Measurements from ENCODE around the gene GALK2.

DNA sequence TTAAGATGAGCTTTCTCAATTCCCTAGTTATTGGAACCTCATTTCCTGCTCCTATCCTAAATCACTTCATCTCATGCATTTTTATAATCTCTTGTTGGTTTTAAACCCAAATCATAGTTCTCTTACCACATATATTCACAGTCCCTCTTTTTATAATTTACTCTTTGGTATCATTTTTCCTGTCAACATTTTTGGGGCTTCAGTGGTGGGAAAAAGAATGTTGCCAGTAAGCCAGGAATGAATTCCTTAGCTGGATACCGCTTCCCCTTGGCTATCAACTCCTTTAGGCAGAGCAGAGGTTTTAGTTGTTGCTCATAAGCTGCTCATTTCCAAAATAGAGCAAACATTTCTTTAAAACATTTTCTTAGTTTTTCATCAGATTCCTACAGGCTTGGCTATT lies 112.3 kb downstream of the GALK2 start:
- TF ChIP-seq, protein P1, sequence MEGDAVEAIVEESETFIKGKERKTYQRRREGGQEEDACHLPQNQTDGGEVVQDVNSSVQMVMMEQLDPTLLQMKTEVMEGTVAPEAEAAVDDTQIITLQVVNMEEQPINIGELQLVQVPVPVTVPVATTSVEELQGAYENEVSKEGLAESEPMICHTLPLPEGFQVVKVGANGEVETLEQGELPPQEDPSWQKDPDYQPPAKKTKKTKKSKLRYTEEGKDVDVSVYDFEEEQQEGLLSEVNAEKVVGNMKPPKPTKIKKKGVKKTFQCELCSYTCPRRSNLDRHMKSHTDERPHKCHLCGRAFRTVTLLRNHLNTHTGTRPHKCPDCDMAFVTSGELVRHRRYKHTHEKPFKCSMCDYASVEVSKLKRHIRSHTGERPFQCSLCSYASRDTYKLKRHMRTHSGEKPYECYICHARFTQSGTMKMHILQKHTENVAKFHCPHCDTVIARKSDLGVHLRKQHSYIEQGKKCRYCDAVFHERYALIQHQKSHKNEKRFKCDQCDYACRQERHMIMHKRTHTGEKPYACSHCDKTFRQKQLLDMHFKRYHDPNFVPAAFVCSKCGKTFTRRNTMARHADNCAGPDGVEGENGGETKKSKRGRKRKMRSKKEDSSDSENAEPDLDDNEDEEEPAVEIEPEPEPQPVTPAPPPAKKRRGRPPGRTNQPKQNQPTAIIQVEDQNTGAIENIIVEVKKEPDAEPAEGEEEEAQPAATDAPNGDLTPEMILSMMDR (conservative IDR thresholded peaks at IDR 0.05; ENCODE audit: low read depth in 2 of 2): no peak
- TF ChIP-seq CREB1 (CRISPR knock-in tag; IDR thresholded peaks at IDR 0.05; ENCODE audit: low read depth) (no peak), POLR2AphosphoS5 (IDR thresholded peaks at IDR 0.05; ENCODE audit: low read depth) (no peak), EZH2 (IDR thresholded peaks at IDR 0.05; ENCODE audit: low read depth, unreplicated experiment) (no peak), JUNB (IDR thresholded peaks at IDR 0.05; ENCODE audit: unreplicated experiment) (no peak), EZH2phosphoT487 (IDR thresholded peaks at IDR 0.05; ENCODE audit: unreplicated experiment) (no peak), ZNF114 (CRISPR knock-in tag; IDR thresholded peaks at IDR 0.05) (no peak)
- TF ChIP-seq, protein P2, sequence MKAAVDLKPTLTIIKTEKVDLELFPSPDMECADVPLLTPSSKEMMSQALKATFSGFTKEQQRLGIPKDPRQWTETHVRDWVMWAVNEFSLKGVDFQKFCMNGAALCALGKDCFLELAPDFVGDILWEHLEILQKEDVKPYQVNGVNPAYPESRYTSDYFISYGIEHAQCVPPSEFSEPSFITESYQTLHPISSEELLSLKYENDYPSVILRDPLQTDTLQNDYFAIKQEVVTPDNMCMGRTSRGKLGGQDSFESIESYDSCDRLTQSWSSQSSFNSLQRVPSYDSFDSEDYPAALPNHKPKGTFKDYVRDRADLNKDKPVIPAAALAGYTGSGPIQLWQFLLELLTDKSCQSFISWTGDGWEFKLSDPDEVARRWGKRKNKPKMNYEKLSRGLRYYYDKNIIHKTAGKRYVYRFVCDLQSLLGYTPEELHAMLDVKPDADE (IDR thresholded peaks at IDR 0.05): no peak
- TF ChIP-seq, protein P3, sequence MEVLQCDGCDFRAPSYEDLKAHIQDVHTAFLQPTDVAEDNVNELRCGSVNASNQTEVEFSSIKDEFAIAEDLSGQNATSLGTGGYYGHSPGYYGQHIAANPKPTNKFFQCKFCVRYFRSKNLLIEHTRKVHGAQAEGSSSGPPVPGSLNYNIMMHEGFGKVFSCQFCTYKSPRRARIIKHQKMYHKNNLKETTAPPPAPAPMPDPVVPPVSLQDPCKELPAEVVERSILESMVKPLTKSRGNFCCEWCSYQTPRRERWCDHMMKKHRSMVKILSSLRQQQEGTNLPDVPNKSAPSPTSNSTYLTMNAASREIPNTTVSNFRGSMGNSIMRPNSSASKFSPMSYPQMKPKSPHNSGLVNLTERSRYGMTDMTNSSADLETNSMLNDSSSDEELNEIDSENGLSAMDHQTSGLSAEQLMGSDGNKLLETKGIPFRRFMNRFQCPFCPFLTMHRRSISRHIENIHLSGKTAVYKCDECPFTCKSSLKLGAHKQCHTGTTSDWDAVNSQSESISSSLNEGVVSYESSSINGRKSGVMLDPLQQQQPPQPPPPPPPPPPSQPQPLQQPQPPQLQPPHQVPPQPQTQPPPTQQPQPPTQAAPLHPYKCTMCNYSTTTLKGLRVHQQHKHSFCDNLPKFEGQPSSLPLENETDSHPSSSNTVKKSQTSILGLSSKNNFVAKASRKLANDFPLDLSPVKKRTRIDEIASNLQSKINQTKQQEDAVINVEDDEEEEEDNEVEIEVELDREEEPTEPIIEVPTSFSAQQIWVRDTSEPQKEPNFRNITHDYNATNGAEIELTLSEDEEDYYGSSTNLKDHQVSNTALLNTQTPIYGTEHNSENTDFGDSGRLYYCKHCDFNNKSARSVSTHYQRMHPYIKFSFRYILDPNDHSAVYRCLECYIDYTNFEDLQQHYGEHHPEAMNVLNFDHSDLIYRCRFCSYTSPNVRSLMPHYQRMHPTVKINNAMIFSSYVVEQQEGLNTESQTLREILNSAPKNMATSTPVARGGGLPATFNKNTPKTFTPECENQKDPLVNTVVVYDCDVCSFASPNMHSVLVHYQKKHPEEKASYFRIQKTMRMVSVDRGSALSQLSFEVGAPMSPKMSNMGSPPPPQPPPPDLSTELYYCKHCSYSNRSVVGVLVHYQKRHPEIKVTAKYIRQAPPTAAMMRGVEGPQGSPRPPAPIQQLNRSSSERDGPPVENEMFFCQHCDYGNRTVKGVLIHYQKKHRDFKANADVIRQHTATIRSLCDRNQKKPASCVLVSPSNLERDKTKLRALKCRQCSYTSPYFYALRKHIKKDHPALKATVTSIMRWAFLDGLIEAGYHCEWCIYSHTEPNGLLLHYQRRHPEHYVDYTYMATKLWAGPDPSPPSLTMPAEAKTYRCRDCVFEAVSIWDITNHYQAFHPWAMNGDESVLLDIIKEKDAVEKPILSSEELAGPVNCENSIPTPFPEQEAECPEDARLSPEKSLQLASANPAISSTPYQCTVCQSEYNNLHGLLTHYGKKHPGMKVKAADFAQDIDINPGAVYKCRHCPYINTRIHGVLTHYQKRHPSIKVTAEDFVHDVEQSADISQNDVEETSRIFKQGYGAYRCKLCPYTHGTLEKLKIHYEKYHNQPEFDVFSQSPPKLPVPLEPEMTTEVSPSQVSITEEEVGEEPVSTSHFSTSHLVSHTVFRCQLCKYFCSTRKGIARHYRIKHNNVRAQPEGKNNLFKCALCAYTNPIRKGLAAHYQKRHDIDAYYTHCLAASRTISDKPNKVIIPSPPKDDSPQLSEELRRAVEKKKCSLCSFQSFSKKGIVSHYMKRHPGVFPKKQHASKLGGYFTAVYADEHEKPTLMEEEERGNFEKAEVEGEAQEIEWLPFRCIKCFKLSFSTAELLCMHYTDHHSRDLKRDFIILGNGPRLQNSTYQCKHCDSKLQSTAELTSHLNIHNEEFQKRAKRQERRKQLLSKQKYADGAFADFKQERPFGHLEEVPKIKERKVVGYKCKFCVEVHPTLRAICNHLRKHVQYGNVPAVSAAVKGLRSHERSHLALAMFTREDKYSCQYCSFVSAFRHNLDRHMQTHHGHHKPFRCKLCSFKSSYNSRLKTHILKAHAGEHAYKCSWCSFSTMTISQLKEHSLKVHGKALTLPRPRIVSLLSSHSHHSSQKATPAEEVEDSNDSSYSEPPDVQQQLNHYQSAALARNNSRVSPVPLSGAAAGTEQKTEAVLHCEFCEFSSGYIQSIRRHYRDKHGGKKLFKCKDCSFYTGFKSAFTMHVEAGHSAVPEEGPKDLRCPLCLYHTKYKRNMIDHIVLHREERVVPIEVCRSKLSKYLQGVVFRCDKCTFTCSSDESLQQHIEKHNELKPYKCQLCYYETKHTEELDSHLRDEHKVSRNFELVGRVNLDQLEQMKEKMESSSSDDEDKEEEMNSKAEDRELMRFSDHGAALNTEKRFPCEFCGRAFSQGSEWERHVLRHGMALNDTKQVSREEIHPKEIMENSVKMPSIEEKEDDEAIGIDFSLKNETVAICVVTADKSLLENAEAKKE (CRISPR knock-in tag; IDR thresholded peaks at IDR 0.05): no peak
